HCT116 (cell line): ENCODE data around the gene SYN1. TPM values are rescaled to one million over a fixed set of nuclear protein-coding genes. Genes with fewer than 3 reads are reported as not detected.

Experiments used
- ATAC-seq: fragments of 200-7000 bp; cut with Tn5 transposase; 2 replicates; pipeline ENCODE4 v1.9.1; 2020; ENCODE audit warnings: mild to moderate bottlenecking, moderate library complexity
- BruUV-seq: library from RNA; stranded (reverse); fragments of 400-500 nt; replicated peaks from 2 replicates; lab custom pipeline; 2021; lab: Mats Ljungman, UMichigan
- CTCF ChIA-PET: fragments of 300-600 bp; sonication (Branson Sonifier 250); formaldehyde crosslinking; loops from one replicate; lab custom pipeline; 2021; ENCODE audit warnings: antibody characterized with exemption; lab: Charles Lee
- POLR2A ChIA-PET: fragments of 300-600, 350-600 bp; sonication (Branson Sonifier 250); formaldehyde crosslinking; loops from one replicate; lab custom pipeline; 2021; ENCODE audit warnings: antibody characterized with exemption; lab: Charles Lee
- RAD21 ChIA-PET, 2 experiments: fragments of 300-600 bp; sonication (Branson Sonifier 250); formaldehyde crosslinking; loops; one replicate each; lab custom pipeline; 2023; ENCODE audit warnings: low total read pairs in 2 of 2; ENCODE audit not compliant: uncharacterized antibody in 2 of 2, unreplicated experiment in 2 of 2, low non-redundant PET in 1 of 2; lab: Charles Lee
- DNase-seq: peaks from one replicate; pipeline ENCODE4 v3.0.0-alpha.2; 2010; ENCODE audit warnings: low read depth, low spot score
- H2AFZ ChIP-seq: fragments of 200-600 bp; shearing (Covaris generic), sonication (generic); 2 replicates; pipeline ENCODE4 v1.6.1; 2017; ENCODE audit warnings: low read depth, mixed run types, mixed read lengths, antibody characterized with exemption, low read length; ENCODE audit not compliant: poor library complexity, severe bottlenecking
- H3K27ac ChIP-seq: 2 replicates; pipeline ENCODE4 v1.5.1; 2012; ENCODE audit warnings: low read depth, low read length
- H3K27me3 ChIP-seq: fragments of 200-600 bp; sonication (generic); 2 replicates; pipeline ENCODE4 v1.6.1; 2016; ENCODE audit warnings: mixed run types, low read length, mixed read lengths; ENCODE audit not compliant: insufficient read depth
- H3K36me3 ChIP-seq, 2 experiments: fragments of 200-500 bp in 1 of 2; fragments of 200-600 bp in 1 of 2; sonication (Bioruptor generic) in 1 of 2; sonication (generic) in 1 of 2; 2 replicates each; pipeline versions ENCODE4 v1.5.1 to v1.6.1; 2014 to 2016; ENCODE audit warnings: low read length in 2 of 2, inconsistent platforms in 1 of 2, mixed read lengths in 1 of 2, mixed run types in 1 of 2; ENCODE audit not compliant: insufficient read depth in 2 of 2, control insufficient read depth in 1 of 2
- H3K4me1 ChIP-seq, 2 experiments: fragments of 200-600 bp in 1 of 2; sonication (generic) in 1 of 2; 2 replicates each; pipeline versions ENCODE4 v1.5.1 to v1.6.1; 2012 to 2017; ENCODE audit warnings: low read length in 2 of 2, inconsistent platforms in 1 of 2, mild to moderate bottlenecking in 1 of 2, mixed read lengths in 1 of 2, mixed run types in 1 of 2, moderate library complexity in 1 of 2; ENCODE audit not compliant: insufficient read depth in 2 of 2, control insufficient read depth in 1 of 2
- H3K4me2 ChIP-seq: fragments of 200-600 bp; sonication (generic); 2 replicates; pipeline ENCODE4 v1.6.1; 2017; ENCODE audit warnings: mixed run types, low read length, mixed read lengths
- H3K4me3 ChIP-seq, 2 experiments: fragments of 200-600 bp in 1 of 2; sonication (generic) in 1 of 2; replicated peaks in 1 of 2; 2 replicates each; pipeline ENCODE4 v1.5.1; 2011 to 2016; ENCODE audit warnings: low read length in 2 of 2, control low read depth in 1 of 2, low read depth in 1 of 2, mild to moderate bottlenecking in 1 of 2, mixed read lengths in 1 of 2, mixed run types in 1 of 2
- H3K79me2 ChIP-seq: fragments of 200-600 bp; sonication (generic); 2 replicates; pipeline ENCODE4 v1.6.1; 2017; ENCODE audit warnings: mild to moderate bottlenecking, mixed run types, low read length, moderate library complexity, mixed read lengths; ENCODE audit not compliant: insufficient read depth
- H3K9ac ChIP-seq: fragments of 200-600 bp; sonication (generic); 2 replicates; pipeline ENCODE4 v1.6.1; 2016; ENCODE audit warnings: low read length, mixed read lengths
- H3K9me2 ChIP-seq: fragments of 200-600 bp; sonication (generic), shearing (Covaris generic); 2 replicates; pipeline ENCODE4 v1.6.1; 2017; ENCODE audit warnings: mixed run types, mild to moderate bottlenecking, moderate library complexity; ENCODE audit not compliant: insufficient read depth
- H3K9me3 ChIP-seq, 2 experiments: fragments of 200-500 bp in 1 of 2; fragments of 200-600 bp in 1 of 2; sonication (Bioruptor generic) in 1 of 2; sonication (generic) in 1 of 2; 2 replicates each; pipeline ENCODE4 v1.6.1; 2014 to 2017; ENCODE audit warnings: low read length in 2 of 2, mixed read lengths in 2 of 2, inconsistent platforms in 1 of 2, low read depth in 1 of 2, mild to moderate bottlenecking in 1 of 2, mixed run types in 1 of 2, moderate library complexity in 1 of 2; ENCODE audit not compliant: control insufficient read depth in 1 of 2, insufficient read depth in 1 of 2
- H4K20me1 ChIP-seq: fragments of 200-600 bp; sonication (generic), shearing (Covaris generic); 2 replicates; pipeline ENCODE4 v1.6.1; 2017; ENCODE audit warnings: mixed run types, mild to moderate bottlenecking, moderate library complexity; ENCODE audit not compliant: insufficient read depth
- CTCF ChIP-seq, 3 experiments: fragments of 200-600 bp in 1 of 3; sonication (generic) in 1 of 3; IDR thresholded peaks in 2 of 3; conservative IDR thresholded peaks in 1 of 3; 2 replicates each; pipeline ENCODE4 v1.5.1; 2012 to 2017; ENCODE audit warnings: low read depth in 2 of 3, low read length in 2 of 3, antibody characterized with exemption in 1 of 3, borderline replicate concordance in 1 of 3, control low read depth in 1 of 3, mild to moderate bottlenecking in 1 of 3, mixed read lengths in 1 of 3, mixed run types in 1 of 3, moderate library complexity in 1 of 3; ENCODE audit not compliant: insufficient read depth in 1 of 3
- EZH2 ChIP-seq: fragments of 200-600 bp; sonication (generic); IDR thresholded peaks from 2 replicates; pipeline ENCODE4 v1.6.1; 2017; ENCODE audit warnings: antibody characterized with exemption, mixed run types
- EZH2phosphoT487 ChIP-seq: fragments of 200-600 bp; IDR thresholded peaks from 2 replicates; pipeline ENCODE4 v1.6.1; 2018; ENCODE audit warnings: antibody characterized with exemption, borderline replicate concordance
- JUND ChIP-seq: IDR thresholded peaks from 2 replicates; pipeline ENCODE4 v1.6.1; 2012
- YY1 ChIP-seq: IDR thresholded peaks from 2 replicates; pipeline ENCODE4 v1.6.1; 2011; ENCODE audit warnings: low read length, low read depth, moderate library complexity, mild to moderate bottlenecking; ENCODE audit not compliant: insufficient replicate concordance; ENCODE audit errors: extremely low read depth
- ZBTB33 ChIP-seq: IDR thresholded peaks from 2 replicates; pipeline ENCODE4 v1.6.1; 2011; ENCODE audit warnings: mild to moderate bottlenecking, low read length, moderate library complexity; ENCODE audit not compliant: insufficient replicate concordance; ENCODE audit errors: extremely low read depth
- ZFX ChIP-seq: fragments of 450-650 bp; IDR thresholded peaks from 2 replicates; pipeline ENCODE4 v1.6.1; 2017
- intact Hi-C: fragments of 100-400 bp; cut with micrococcal nuclease; formaldehyde crosslinking; loops from 2 replicates; pipeline ENCODE4 v1.10.0; 2022
- total RNA-seq: library from RNA; stranded (reverse); gene quantifications from one replicate; pipeline ENCODE4 v1.2.1, GENCODE V29; 2021; ENCODE audit not compliant: unreplicated experiment

SYN1 gene
- total RNA-seq, 1 experiment from 2014 or later: 0.86 TPM

- Histone ChIP-seq H3K9me3 (no peaks in the 10 kb centered on the region), H2AFZ (no peak overlapping the region), H3K79me2 (no peaks in the 10 kb centered on the region), H3K27me3 (no peaks in the 10 kb centered on the region), H4K20me1 (no peaks in the 10 kb centered on the region), H3K4me1 (peaks cover 8 to 43% of the 10 kb centered on the region in 2 experiments; a peak in 3 of 4 replicates), H3K9me2 (no peaks in the 10 kb centered on the region), H3K27ac (no peak overlapping the region), H3K4me3 (no peak overlapping the region), H3K9ac (no peak overlapping the region), H3K36me3 (0 out of 4 replicates have a peak, but pooled peaks cover 0 to 2% of the 10 kb centered on the region in 2 experiments), H3K4me2 (no peak overlapping the region)
- DNase-seq (no peak), ATAC-seq (no peak)
- intact Hi-C loops: no loop called here
- ChIA-PET POLR2A (no interaction called here), RAD21 (no interaction called here), CTCF (no interaction called here)
- no TSS peak for BruUV-seq
- no peak for TF ChIP-seq ZFX
- TF ChIP-seq CTCF (IDR thresholded peaks at IDR 0.05 in 2 of 3, conservative IDR thresholded peaks at IDR 0.05 in 1 of 3; ENCODE audit: borderline replicate concordance in 1 of 3, insufficient read depth in 1 of 3, low read depth in 2 of 3, low read length in 2 of 3): no peak
- TF ChIP-seq JUND: no peak
- TF ChIP-seq EZH2phosphoT487: no peak
- TF ChIP-seq EZH2: no peak
- TF ChIP-seq ZBTB33: no peak
- TF ChIP-seq YY1: no peak
Observed at GRCh38 chrX:47576021-47576898, 43.4 kb downstream of the SYN1 start.
